Right lobe of liver (tissue), 6 donors: ENCODE data around the gene STAT1. TPM values are rescaled to one million over a fixed set of nuclear protein-coding genes. Genes with fewer than 3 reads are reported as not detected.
A peak's percentile ranks its signal among the peaks of the same experiment; 100 is the strongest.

Source experiments
- ATAC-seq, 4 donors: fragments of 200-7000 bp; cut with Tn5 transposase; one replicate each; pipeline ENCODE4 v1.9.1; 2020; ENCODE audit warnings: mild to moderate bottlenecking in 4 of 4, moderate library complexity in 4 of 4
- DNase-seq, 3 donors: peaks; one replicate each; pipeline ENCODE4 v3.0.0-alpha.2; 2020
- H3K27ac ChIP-seq, 3 donors: fragments of 200-600 bp; one replicate each; pipeline ENCODE4 v1.8.0; 2022
- H3K27me3 ChIP-seq, 2 donors: fragments of 200-600 bp; one replicate each; pipeline ENCODE4 v1.8.0; 2022
- H3K36me3 ChIP-seq, 4 donors: fragments of 200-600 bp; sonication (generic) in 1 of 4; one replicate each; pipeline versions ENCODE4 v1.5.1 to v1.8.0; 2017 to 2022; ENCODE audit warnings: control low read depth in 1 of 4
- H3K4me1 ChIP-seq, 4 donors: fragments of 200-600 bp; sonication (generic) in 1 of 4; one replicate each; pipeline versions ENCODE4 v1.5.1 to v1.8.0; 2017 to 2022; ENCODE audit warnings: control low read depth in 1 of 4
- H3K4me3 ChIP-seq, 3 donors: fragments of 200-600 bp; one replicate each; pipeline ENCODE4 v1.8.0; 2022
- H3K9me3 ChIP-seq, 4 donors: fragments of 200-600 bp; sonication (generic) in 1 of 4; one replicate each; pipeline versions ENCODE4 v1.5.1 to v1.8.0; 2017 to 2022; ENCODE audit warnings: control low read depth in 1 of 4
- POLR2A ChIP-seq: fragments of 450-650 bp; IDR thresholded peaks from one replicate; pipeline ENCODE4 v1.6.1; 2017; ENCODE audit warnings: antibody characterized with exemption, mild to moderate bottlenecking
- WGBS: methylation state at CpG from one replicate; pipeline ENCODE4 v1.1.6; 2018; ENCODE audit warnings: low coverage, low lambda C conversion rate; ENCODE audit not compliant: insufficient coverage; ENCODE audit errors: missing lambda C conversion rate; 5-methylcytosine and 5-hydroxymethylcytosine counted together
- intact Hi-C, 2 donors: fragments of 100-400 bp; cut with DNase I; formaldehyde crosslinking; loops; one replicate each; pipeline versions ENCODE4 v1.11.2 to v1.14.1; 2022
- long read RNA-seq: library from polyadenylated mRNA; unstranded; transcript quantifications from one replicate; pipeline ENCODE4 v2.0.0, GENCODE V29; 2019
- total RNA-seq, 6 experiments: library from RNA; depleted of rRNA in 2 of 6; stranded (reverse); fragments of >200 nt in 2 of 6; fragmentation: NEBNext Ultra II Directional in 3 of 6; extraction: Animal tissue kit (Norgen Biotek cat#: 25700) in 3 of 6; gene quantifications; one replicate each; pipeline versions ENCODE4 v1.1.0 to v1.2.4, GENCODE V29; 2016 to 2023
- TF ChIP-seq, protein P1 (sequence below), 4 donors: fragments of 200-600 bp in 3 of 4; fragments of 450-650 bp in 1 of 4; IDR thresholded peaks; one replicate each; pipeline versions ENCODE4 v1.5.1 to v1.8.0; 2016 to 2022; ENCODE audit warnings: antibody characterized with exemption in 4 of 4, mild to moderate bottlenecking in 2 of 4
- donor health status: DM: no; HTN: yes; CAD: no.
- donor health status: DM: no; HTN: no; CAD: no.
- donor health status: DM: no; HTN: no; CAD: no.
- donor health status: DM: no; HTN: yes; CAD: no.
- donor health status: DM: no; HTN: yes; CAD: no.

STAT1 gene
- 10 to 100 TPM; 28.9 to 72.3 (median 48.5) TPM for total RNA-seq
- long read RNA-seq, full-length matches to known transcripts, result 3 of 11 reads
- long read RNA-seq, partial matches to known transcripts, result 6 of 11 reads
- long read RNA-seq, other reads (novel, unspliced or antisense), result 2 of 11 reads

DNA sequence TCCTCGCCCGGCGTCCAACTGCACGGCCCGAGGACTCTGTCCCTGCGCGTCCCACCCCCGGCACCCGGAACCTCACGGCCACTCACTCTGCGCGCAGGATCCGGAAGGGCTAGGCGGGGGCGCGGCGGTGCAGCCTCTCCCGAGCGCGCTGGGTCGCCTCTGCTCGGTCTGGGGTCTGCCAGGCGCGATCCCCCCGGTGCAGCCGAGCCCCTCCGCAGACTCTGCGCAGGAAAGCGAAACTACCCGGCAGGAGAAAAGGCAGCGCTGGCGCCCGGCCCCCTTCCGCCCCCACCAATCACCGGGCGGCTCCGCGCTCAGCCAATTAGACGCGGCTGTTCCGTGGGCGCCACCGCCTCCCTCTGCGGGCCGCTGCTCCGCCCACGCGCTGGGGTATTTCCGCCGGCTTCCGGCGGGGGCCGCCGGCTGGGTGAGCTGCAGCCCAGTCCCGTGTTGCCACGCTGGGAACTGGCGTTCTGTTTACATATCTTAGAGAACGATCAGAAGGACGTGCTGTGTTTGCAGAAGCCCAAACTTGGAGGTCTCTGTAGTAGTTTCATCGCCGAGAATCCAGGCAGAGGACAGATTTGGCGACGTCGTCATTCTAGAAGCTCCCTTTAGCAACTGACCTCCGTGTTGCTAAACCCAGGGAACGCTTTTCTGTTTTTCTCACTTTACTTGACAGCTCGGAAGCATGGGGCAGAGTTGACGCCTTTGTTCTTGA is at the start of gene STAT1:
STAT1 (minus strand) TSS at position 240 of the 721 bp plus-strand sequence. CDS start 4,168 bp downstream, outside the sequence.
- Histone ChIP-seq H3K36me3 (peaks cover 0 to 9% (median 2%) of the 10 kb centered on the region in 4 donors), H3K4me3 (peak within 1 kb of the TSS; percentile 74 to 86 (median 83)), H3K9me3 (no peaks in the 10 kb centered on the region), H3K27ac (peak within 1 kb of the TSS; percentile 88 to 94 (median 88)), H3K4me1 (peaks cover 0 to 15% (median 6%) of the 10 kb centered on the region in 4 donors), H3K27me3 (no peaks in the 10 kb centered on the region)
- ATAC-seq (peak; percentile 94 to 98 (median 97)), DNase-seq (peak; percentile 95 to 96 (median 95))
- intact Hi-C loops, result no loop called here
- TF ChIP-seq POLR2A, result peak; percentile 99
- TF ChIP-seq, protein P1, sequence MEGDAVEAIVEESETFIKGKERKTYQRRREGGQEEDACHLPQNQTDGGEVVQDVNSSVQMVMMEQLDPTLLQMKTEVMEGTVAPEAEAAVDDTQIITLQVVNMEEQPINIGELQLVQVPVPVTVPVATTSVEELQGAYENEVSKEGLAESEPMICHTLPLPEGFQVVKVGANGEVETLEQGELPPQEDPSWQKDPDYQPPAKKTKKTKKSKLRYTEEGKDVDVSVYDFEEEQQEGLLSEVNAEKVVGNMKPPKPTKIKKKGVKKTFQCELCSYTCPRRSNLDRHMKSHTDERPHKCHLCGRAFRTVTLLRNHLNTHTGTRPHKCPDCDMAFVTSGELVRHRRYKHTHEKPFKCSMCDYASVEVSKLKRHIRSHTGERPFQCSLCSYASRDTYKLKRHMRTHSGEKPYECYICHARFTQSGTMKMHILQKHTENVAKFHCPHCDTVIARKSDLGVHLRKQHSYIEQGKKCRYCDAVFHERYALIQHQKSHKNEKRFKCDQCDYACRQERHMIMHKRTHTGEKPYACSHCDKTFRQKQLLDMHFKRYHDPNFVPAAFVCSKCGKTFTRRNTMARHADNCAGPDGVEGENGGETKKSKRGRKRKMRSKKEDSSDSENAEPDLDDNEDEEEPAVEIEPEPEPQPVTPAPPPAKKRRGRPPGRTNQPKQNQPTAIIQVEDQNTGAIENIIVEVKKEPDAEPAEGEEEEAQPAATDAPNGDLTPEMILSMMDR (IDR thresholded peaks at IDR 0.05), result peak in 3 of 4 donors; percentile 19 to 28 (median 27)
- 0% methylated on average over 23 of the region's 68 CpGs for WGBS

DNA sequence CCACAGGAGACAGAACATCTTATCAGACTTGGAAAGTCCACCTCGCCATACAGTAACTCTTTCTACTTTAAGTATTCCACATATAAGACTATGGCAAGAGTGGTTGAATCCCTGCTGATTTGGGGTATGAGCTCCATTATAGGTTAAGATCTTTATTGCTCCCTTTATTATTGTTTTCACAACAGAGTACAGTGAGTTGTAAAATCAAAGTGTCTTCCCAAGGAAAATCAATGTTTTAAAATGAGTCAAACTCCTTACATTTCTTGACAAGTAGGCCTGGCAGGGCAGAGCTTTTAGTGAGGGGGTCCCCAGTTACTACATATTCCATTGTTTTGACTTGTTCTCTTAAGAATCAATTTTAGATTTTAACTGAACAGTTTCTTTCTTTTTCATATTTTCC is 49.6 kb upstream of the STAT1 start:
- H3K27me3 ChIP-seq, result no peaks in the 10 kb centered on the region
- ATAC-seq (no peak), DNase-seq (no peak)
- no peak overlapping the region for H3K4me3 ChIP-seq
- H3K9me3 ChIP-seq, result no peaks in the 10 kb centered on the region
- TF ChIP-seq, protein P1 (IDR thresholded peaks at IDR 0.05), result no peak
- TF ChIP-seq POLR2A, result no peak
- H3K4me1 ChIP-seq, result no peaks in the 10 kb centered on the region
- no peak overlapping the region for H3K27ac ChIP-seq
- no peaks in the 10 kb centered on the region for H3K36me3 ChIP-seq
- 100% methylated on average over 1 of the region's 1 CpG for WGBS
- intact Hi-C loops, result no loop called here

GRCh38 chr2:191061381-191061980 is 47.5 kb upstream of the STAT1 start:
- ATAC-seq (no peak), DNase-seq (no peak)
- TF ChIP-seq POLR2A, result no peak
- TF ChIP-seq, protein P1 (IDR thresholded peaks at IDR 0.05), result no peak
- H3K4me3 ChIP-seq, result no peak overlapping the region
- H3K9me3 ChIP-seq, result no peaks in the 10 kb centered on the region
- H3K27ac ChIP-seq, result no peak overlapping the region
- no peaks in the 10 kb centered on the region for H3K4me1 ChIP-seq
- no peaks in the 10 kb centered on the region for H3K27me3 ChIP-seq
- H3K36me3 ChIP-seq, result no peaks in the 10 kb centered on the region
- WGBS, result 69% methylated on average over 3 of the region's 4 CpGs
- intact Hi-C loops, result no loop called here

DNA sequence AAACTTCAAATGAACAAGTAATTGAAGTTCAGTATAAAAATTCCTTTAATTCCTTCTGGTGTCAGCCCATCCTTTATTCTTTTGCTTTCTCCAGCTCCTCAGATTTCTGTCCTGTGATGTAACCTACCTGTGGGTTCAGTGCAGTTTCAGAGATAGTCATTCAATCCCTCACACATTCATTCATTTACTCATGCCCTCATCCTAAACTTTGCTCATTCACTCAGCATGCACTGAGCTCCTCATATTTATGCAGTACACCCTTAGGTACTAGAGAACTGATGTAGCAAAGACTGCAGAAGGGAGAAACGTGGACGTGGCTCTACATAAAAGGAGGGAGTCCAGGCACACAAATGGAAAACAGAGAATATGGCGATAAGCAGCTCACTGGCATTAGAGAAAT is 45.3 kb upstream of the STAT1 start:
- TF ChIP-seq, protein P1 (IDR thresholded peaks at IDR 0.05), result no peak
- TF ChIP-seq POLR2A, result no peak
- no peaks in the 10 kb centered on the region for H3K36me3 ChIP-seq
- DNase-seq (no peak), ATAC-seq (no peak)
- no peak overlapping the region for H3K4me3 ChIP-seq
- intact Hi-C loops, result loop anchor here in 1 of 2 donors (10.0 kb wide), 1 partner anchor 95 kb away; the partner anchor contains the start of gene STAT4
- 90% methylated on average over 3 of the region's 3 CpGs for WGBS
- no peaks in the 10 kb centered on the region for H3K9me3 ChIP-seq
- H3K4me1 ChIP-seq, result no peaks in the 10 kb centered on the region
- no peaks in the 10 kb centered on the region for H3K27me3 ChIP-seq
- H3K27ac ChIP-seq, result no peak overlapping the region
